Measurements from ENCODE around the gene TSKU. TPM values are rescaled to one million over a fixed set of nuclear protein-coding genes. Genes with fewer than 3 reads are reported as not detected.
"Not testable (repeated sequence)": the region's sequence is repeated elsewhere in the genome, so short reads cannot be mapped to it uniquely, and the experiment has no call there.

The TSKU gene
- total RNA-seq, 1 donor from 2014 or later: 35.8 TPM

- DNase-seq (ENCODE audit: low spot score): no peak
These were observed 17.5 kb downstream of the TSKU start for GRCh38 chr11:76800466-76801200.

GRCh38 chr11:76801225-76801624 lies 18.1 kb downstream of the TSKU start:
- no peak for DNase-seq (ENCODE audit: low spot score)

GRCh38 chr11:76801736-76802135 lies 18.6 kb downstream of the TSKU start:
- no peak for DNase-seq (ENCODE audit: low spot score)

GRCh38 chr11:76802151-76802550 lies 19.0 kb downstream of the TSKU start:
- DNase-seq (ENCODE audit: low spot score): no peak

GRCh38 chr11:76802621-76803020 lies 19.5 kb downstream of the TSKU start:
- no peak for DNase-seq (ENCODE audit: low spot score)

- peak; percentile 18 for DNase-seq (ENCODE audit: low spot score)
These were observed 19.9 kb downstream of the TSKU start for GRCh38 chr11:76803023-76803422.

GRCh38 chr11:76803811-76804600 lies 20.9 kb downstream of the TSKU start:
- peak; percentile 11 for DNase-seq (ENCODE audit: low spot score)

- peak; percentile 12 for DNase-seq (ENCODE audit: low spot score)
These were observed 22.2 kb downstream of the TSKU start for GRCh38 chr11:76805206-76805913.

- peak; percentile 5 for DNase-seq (ENCODE audit: low spot score)
These were observed 23.0 kb downstream of the TSKU start for GRCh38 chr11:76806131-76806530.

GRCh38 chr11:76806608-76807205 lies 23.6 kb downstream of the TSKU start:
- DNase-seq (ENCODE audit: low spot score): peak; percentile 3

GRCh38 chr11:76807206-76807875 lies 24.2 kb downstream of the TSKU start:
- DNase-seq (ENCODE audit: low spot score): peak; percentile 85

- no peak for DNase-seq (ENCODE audit: low spot score)
These were observed 25.0 kb downstream of the TSKU start for GRCh38 chr11:76808171-76808570.

GRCh38 chr11:76808996-76809395 lies 25.8 kb downstream of the TSKU start:
- DNase-seq (ENCODE audit: low spot score): no peak

GRCh38 chr11:76810151-76810853 lies 27.1 kb downstream of the TSKU start:
- DNase-seq (ENCODE audit: low spot score): peak; percentile 47

GRCh38 chr11:76811259-76811658 lies 28.1 kb downstream of the TSKU start:
- DNase-seq (ENCODE audit: low spot score): no peak

GRCh38 chr11:76814414-76814813 lies 31.3 kb downstream of the TSKU start:
- no peak for DNase-seq (ENCODE audit: low spot score)

GRCh38 chr11:76815678-76816077 lies 32.5 kb downstream of the TSKU start:
- DNase-seq (ENCODE audit: low spot score): not testable (repeated sequence)

- DNase-seq (ENCODE audit: low spot score): no peak
These were observed 37.0 kb downstream of the TSKU start for GRCh38 chr11:76820184-76820566.

- not testable (repeated sequence) for DNase-seq (ENCODE audit: low spot score)
These were observed 38.2 kb downstream of the TSKU start for GRCh38 chr11:76821396-76821795.

- no peak for DNase-seq (ENCODE audit: low spot score)
These were observed 39.2 kb downstream of the TSKU start for GRCh38 chr11:76822406-76822805.

- no peak for DNase-seq (ENCODE audit: low spot score)
These were observed 40.4 kb downstream of the TSKU start for GRCh38 chr11:76823481-76824028.
